D341Med (cell line): Measurements from ENCODE around the gene LORICRIN.

Experiments used
- DNase-seq: peaks from one replicate; pipeline ENCODE4 v3.0.0; 2012; ENCODE audit warnings: low spot score

LORICRIN gene

DNA sequence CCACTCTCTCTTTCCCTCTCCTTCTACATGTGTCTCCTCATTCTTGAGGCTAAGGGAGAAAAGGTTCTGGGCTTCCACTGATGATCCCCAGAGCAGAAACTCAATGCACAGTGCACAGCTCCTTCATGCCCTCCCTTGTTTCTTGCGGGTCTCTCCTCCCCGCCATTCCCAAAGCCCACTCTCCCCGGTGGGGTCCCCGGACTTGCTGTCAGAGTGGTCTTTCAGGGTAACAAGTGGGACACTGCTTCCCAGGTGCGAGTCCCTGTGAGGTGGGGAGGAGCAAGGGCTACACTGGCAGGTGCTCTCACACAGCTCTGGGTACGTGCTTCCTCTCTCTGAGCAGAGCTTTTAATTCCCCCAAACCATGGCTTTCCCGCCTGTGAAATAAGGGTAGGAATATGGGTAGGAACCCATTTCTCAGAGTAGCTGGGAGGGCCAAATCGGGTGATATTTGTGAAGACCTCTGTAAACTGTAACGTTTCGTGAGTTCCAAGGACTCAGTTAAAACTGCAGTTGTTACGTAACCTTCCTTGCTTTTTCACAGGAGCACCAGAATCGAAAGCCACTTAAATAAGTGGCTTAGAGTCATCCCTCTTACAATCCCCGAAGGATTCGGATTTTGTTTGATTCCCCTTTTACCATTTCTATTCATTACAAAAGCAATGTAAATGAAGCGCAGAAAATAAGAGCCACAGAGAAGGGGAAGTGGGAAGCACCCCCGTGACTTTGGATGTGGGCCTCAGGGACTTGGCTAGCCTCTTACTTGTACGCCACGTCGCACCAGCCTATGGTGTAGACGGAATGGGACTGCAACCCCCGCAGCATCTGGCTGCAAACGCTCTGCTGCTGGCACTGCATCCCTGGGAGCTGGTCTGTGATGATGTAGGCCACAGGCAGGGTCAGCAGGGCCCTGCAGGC lies 47.1 kb downstream of the LORICRIN start:
- DNase-seq = no peak

DNA sequence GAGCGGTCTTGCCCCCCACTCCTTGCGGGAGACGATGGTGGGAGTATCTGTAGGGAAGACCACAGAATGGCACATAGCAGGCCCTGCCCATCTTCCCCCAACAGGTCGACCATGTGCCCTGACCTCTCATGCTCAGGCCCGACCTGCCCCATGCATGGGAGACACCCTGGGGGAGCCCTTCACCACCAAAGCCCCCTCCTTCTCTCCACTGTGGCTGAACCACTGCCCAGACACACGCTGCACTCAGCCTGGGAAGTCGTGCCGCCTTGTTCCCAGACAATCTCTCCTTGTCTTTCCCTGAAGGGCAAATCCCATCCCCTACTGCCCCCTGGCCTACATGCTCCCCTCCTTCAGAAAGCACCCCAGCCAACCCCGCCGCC lies 47.7 kb downstream of the LORICRIN start:
- no peak for DNase-seq

DNA sequence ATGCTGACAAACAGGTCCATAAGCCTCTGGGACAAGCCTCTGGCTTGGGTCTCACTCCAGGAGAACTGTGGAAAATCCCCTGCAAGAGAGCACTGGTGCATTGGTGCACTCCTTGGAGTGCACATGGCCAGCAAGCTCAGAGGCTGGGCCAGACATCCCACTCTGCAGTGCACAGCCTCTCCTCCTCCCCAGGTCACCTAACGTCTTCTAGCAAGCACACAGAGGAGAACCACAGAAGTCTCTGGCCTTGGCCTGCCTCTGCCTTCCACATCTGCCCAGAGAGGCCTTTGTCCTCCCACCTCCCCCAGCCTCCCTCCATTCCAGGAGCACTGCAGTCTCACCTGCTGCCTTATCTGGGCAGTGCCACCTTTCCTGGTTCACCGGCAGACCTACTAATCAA lies 49.1 kb downstream of the LORICRIN start:
- no peak for DNase-seq

DNA sequence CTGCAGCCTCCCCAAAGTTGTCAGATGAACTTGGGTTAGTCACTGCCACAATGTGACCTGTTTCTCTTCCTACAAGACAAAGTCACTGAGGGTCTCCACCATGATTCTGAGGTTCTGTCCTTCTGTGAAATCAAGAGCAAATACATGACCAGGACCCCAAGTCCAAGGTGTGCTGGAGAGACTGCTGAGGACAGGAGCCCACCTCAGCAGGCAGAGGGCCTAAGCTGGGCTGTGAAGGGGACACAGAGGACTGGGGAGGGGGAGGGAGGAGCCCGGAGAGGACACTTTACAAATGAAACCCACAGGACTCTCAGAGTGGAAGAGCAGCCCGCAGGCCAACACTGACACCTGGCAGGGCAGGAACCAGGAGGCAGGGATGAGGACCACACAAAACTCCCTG lies 50.0 kb downstream of the LORICRIN start:
- DNase-seq = no peak

DNA sequence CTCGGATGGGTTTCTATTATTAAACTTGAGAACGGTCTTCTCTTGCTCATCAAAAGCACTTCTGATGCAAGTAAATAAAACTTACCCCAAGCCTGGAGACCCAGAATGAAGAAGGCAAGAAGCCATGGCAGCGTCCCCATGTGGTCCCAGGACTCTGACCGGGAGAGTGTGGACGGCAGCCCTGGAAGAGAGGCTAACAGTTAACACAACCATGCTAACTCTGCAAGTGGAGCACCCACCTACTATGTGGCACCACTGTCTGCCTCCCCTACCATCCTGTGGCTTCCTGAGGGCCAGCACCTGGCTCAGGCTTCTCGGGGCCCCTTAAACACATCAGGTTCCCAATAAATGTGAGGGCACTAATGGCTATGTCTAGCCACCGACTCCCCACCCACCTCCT lies 51.0 kb downstream of the LORICRIN start:
- DNase-seq = no peak
